Muscle layer of colon (tissue), 2 donors: ENCODE measurements around the gene F2R.
"Not testable (repeated sequence)": the region's sequence is repeated elsewhere in the genome, so short reads cannot be mapped to it uniquely, and the experiment has no call there.

ENCODE experiments used
- H3K27ac ChIP-seq: one replicate; pipeline ENCODE4 v1.7.0; 2013; ENCODE audit warnings: low read depth, mild to moderate bottlenecking, low read length, moderate library complexity
- H3K27me3 ChIP-seq, 2 donors: one replicate each; pipeline ENCODE4 v1.7.0; 2013; ENCODE audit warnings: low read length in 2 of 2, mild to moderate bottlenecking in 2 of 2; ENCODE audit not compliant: insufficient read depth in 2 of 2, control insufficient read depth in 1 of 2
- H3K36me3 ChIP-seq: one replicate; pipeline ENCODE4 v1.7.0; 2013; ENCODE audit warnings: mild to moderate bottlenecking, low read length; ENCODE audit not compliant: insufficient read depth
- H3K4me1 ChIP-seq: one replicate; pipeline ENCODE4 v1.7.0; 2013; ENCODE audit warnings: mild to moderate bottlenecking, low read length; ENCODE audit not compliant: insufficient read depth
- H3K4me3 ChIP-seq, 2 donors: one replicate each; pipeline ENCODE4 v1.7.0; 2013; ENCODE audit warnings: low read length in 2 of 2, low read depth in 1 of 2, mild to moderate bottlenecking in 1 of 2, moderate library complexity in 1 of 2
- H3K9ac ChIP-seq: one replicate; pipeline ENCODE4 v1.7.0; 2013; ENCODE audit warnings: low read length
- H3K9me3 ChIP-seq: one replicate; pipeline ENCODE4 v1.7.0; 2013; ENCODE audit warnings: mild to moderate bottlenecking, low read length
- donor health status: abdominal sarcoma.
- donor health status: Adenocarcinoma of cecum.

F2R gene

DNA sequence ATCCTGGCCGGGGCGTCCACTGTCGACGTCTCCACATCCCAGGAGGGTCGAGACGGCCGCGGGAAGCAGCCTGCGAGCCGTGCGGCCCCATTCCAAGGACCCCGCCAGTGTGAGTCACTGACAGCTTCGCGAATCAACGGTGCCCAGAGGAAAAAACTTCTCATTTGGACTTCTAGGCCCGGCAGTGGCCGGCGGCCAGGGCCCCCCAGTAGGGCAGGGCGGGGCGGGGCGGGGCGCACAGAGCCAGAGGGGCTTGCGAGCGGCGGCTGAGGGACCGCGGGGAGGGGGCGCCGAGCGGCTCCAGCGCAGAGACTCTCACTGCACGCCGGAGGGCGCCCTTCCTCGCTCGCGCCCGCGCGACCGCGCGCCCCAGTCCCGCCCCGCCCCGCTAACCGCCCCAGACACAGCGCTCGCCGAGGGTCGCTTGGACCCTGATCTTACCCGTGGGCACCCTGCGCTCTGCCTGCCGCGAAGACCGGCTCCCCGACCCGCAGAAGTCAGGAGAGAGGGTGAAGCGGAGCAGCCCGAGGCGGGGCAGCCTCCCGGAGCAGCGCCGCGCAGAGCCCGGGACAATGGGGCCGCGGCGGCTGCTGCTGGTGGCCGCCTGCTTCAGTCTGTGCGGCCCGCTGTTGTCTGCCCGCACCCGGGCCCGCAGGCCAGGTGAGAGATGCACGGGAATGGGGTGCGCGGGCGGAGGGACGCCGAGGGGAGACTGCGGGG lies at the start of gene F2R:
Gene F2R, plus strand, starts transcription at position 391 of the 720 bp plus-strand sequence. Its CDS starts 182 bp downstream, at position 573.
- no peak within 1 kb of the TSS for H3K9ac ChIP-seq
- H3K27ac ChIP-seq, result peak within 1 kb of the TSS; percentile 17
- peak within 1 kb of the TSS; percentile 37 to 66 for H3K4me3 ChIP-seq

DNA sequence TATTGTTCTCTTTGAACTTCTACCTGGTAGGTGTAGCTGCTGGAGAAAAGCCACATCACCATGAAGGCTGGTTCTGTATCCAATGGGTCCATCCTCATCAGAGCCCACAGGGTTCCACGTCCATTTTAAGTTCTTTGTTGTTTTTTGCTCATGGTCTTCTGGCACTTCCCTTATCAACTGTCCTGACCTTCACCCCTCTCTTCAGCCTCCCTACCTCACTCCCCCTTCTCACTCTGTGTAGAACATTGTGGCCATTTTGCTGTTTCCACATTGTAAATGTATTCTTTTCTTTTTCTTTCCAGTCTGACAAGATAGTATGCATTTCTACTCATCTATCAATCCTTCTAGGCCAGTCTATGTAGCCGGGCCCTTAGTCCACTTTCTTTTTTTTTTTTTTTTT lies 48.4 kb upstream of the F2R start:
- no peak overlapping the region for H3K4me3 ChIP-seq

More for the DNA sequence above, at the start of gene F2R:
- Histone ChIP-seq H3K9me3 (no peaks in the 10 kb centered on the region), H3K27me3 (peaks cover 8 to 26% of the 10 kb centered on the region in 2 donors), H3K4me1 (peaks cover 7% of the 10 kb centered on the region), H3K36me3 (no peaks in the 10 kb centered on the region)

DNA sequence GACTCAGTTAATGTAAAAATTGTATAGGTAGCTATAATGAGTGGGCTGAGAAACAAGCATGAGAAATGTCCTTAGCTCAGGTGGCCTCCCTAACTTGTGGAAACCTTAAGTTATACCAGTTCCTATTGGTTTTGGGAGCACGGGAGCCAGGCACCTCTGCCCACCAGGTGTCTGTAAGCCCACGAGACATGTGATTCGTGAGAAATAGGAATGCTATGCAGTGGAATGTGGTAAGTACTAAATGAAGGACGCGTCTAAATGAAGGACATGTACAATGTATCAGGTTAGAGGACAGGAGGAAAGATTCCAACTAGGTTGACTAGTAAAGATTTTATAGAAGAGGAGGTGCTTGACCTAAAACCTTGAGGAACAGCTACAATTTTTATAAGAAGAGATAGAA lies 46.7 kb upstream of the F2R start:
- no peaks in the 10 kb centered on the region for H3K9me3 ChIP-seq
- H3K4me1 ChIP-seq, result no peaks in the 10 kb centered on the region
- H3K27ac ChIP-seq, result no peak overlapping the region
- no peaks in the 10 kb centered on the region for H3K27me3 ChIP-seq
- H3K9ac ChIP-seq, result no peak overlapping the region
- no peaks in the 10 kb centered on the region for H3K36me3 ChIP-seq
- H3K4me3 ChIP-seq, result no peak overlapping the region

More for the DNA sequence above, 48.4 kb upstream of the F2R start:
- H3K36me3 ChIP-seq, result no peaks in the 10 kb centered on the region
- no peaks in the 10 kb centered on the region for H3K9me3 ChIP-seq
- no peak overlapping the region for H3K27ac ChIP-seq
- H3K9ac ChIP-seq, result no peak overlapping the region
- H3K27me3 ChIP-seq, result no peaks in the 10 kb centered on the region
- no peaks in the 10 kb centered on the region for H3K4me1 ChIP-seq

DNA sequence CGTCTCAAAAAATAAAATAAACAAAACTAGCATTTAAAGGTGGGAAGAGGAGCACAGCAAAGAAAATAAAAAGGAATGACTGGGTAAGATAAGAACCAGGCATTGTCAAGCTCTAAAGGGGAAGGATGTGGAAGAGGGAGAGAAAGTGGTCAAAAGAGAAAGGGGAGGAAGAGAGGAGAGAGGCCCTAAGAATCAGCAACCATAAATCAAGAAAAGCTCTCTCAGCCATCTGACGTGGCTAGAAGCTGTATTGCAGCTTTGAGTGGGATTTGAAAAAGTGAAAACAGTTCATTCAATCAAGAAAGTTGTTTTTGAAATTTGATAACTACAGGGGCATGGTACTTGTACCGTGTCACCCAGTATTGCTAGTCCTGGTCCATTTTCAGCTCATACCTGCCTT lies 45.4 kb upstream of the F2R start:
- Histone ChIP-seq H3K4me3 (no peak overlapping the region), H3K9me3 (no peaks in the 10 kb centered on the region), H3K36me3 (no peaks in the 10 kb centered on the region), H3K27ac (no peak overlapping the region), H3K9ac (no peak overlapping the region), H3K4me1 (no peaks in the 10 kb centered on the region), H3K27me3 (no peaks in the 10 kb centered on the region)

DNA sequence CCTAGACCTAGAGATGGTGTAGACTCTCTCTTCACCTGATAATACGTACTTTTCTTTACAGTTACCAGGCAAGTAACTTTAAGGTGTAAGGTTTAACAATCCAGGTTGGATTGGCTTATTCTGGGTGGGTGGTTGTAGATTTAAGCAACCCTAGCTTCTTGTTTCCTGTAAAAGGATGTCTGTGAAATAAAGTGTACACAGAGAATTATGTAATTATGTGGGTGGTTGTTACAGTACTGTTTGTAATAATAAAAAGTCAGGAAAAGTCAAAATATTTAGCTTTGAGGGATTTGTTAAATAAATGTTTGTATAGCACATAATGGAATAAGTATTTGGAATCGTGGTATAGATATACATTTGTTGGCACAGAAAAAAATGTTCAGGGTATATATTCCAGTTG lies 43.7 kb upstream of the F2R start:
- H3K4me3 ChIP-seq, result no peak overlapping the region
- no peaks in the 10 kb centered on the region for H3K27me3 ChIP-seq
- H3K9me3 ChIP-seq, result no peaks in the 10 kb centered on the region
- H3K4me1 ChIP-seq, result no peaks in the 10 kb centered on the region
- H3K36me3 ChIP-seq, result no peaks in the 10 kb centered on the region
- no peak overlapping the region for H3K9ac ChIP-seq
- no peak overlapping the region for H3K27ac ChIP-seq

DNA sequence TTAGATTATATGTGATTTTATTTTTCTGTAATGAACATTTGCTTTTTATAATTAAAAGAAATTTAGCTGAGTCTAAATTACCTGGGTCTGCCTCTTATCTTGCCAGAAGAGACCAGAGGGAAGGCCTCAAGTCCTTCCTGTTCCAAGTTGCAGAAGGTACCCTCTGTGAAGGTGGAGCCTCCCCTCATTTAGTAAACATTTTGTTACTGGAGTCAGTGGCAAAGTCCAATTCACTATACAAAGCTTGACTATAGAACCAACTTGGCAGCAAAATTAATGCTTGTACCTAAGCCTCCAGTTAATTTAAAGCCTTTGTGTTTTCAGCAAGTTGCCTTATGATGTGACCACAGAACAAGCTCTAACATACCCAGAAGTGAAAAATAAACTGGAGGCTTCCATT lies 42.8 kb upstream of the F2R start:
- Histone ChIP-seq H3K27ac (no peak overlapping the region), H3K27me3 (no peaks in the 10 kb centered on the region), H3K36me3 (no peaks in the 10 kb centered on the region), H3K4me3 (no peak overlapping the region), H3K9ac (no peak overlapping the region), H3K9me3 (no peaks in the 10 kb centered on the region), H3K4me1 (no peaks in the 10 kb centered on the region)

DNA sequence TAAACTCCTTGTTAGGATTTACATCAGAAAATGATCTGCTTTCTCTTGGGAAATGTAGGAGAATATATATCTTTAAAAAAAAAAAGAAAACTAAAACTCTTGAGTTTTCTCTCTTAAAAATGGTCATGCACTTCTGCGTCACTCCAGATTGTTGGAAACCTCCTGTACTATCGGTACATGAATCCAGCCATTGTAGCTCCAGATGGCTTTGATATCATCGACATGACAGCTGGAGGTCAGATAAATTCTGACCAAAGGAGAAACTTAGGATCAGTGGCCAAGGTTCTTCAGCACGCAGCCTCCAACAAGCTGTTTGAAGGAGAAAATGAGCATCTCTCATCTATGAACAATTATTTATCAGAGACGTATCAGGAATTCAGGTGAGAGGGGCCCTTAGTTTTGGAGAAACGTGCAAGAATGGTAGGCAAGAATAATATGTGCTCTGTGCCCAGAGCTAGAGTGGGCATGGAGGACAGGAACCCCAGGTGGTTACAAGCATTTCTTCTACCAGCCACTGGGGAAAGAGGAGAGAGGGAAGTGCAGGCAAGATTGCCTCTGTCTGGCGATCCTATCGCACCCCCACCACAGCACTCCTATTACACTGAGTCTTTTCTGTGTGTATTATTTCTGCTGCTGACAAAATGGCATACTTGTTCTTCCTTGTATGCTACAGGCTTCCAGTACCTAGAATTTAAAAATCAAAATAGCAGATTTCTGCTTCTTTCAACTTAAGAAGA lies 41.4 kb upstream of the F2R start:
- Histone ChIP-seq H3K9ac (no peak overlapping the region), H3K27ac (no peak overlapping the region), H3K36me3 (no peaks in the 10 kb centered on the region), H3K9me3 (no peaks in the 10 kb centered on the region), H3K4me1 (no peaks in the 10 kb centered on the region), H3K4me3 (no peak overlapping the region), H3K27me3 (no peaks in the 10 kb centered on the region)

DNA sequence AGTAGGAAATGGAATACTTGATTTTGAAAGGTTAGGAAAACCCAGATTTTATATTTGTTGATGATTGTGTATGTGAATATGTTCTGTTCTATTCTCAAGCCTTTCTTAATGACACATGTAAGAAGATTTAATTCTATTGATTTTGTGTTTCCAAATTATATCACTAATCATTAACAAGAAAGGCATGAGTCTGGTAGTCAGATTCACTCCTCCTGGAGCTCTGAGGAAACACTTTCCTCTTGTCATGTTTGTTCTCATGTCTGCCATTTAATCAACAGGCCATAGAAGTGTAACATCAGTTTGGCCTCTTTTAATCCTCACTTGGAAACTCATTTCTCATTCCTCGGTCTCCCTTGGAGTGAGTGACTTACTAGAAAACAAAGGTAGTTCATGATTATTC lies 40.6 kb upstream of the F2R start:
- Histone ChIP-seq H3K9ac (no peak overlapping the region), H3K27ac (no peak overlapping the region), H3K27me3 (no peaks in the 10 kb centered on the region), H3K4me1 (no peaks in the 10 kb centered on the region), H3K9me3 (no peaks in the 10 kb centered on the region), H3K36me3 (no peaks in the 10 kb centered on the region), H3K4me3 (no peak overlapping the region)

DNA sequence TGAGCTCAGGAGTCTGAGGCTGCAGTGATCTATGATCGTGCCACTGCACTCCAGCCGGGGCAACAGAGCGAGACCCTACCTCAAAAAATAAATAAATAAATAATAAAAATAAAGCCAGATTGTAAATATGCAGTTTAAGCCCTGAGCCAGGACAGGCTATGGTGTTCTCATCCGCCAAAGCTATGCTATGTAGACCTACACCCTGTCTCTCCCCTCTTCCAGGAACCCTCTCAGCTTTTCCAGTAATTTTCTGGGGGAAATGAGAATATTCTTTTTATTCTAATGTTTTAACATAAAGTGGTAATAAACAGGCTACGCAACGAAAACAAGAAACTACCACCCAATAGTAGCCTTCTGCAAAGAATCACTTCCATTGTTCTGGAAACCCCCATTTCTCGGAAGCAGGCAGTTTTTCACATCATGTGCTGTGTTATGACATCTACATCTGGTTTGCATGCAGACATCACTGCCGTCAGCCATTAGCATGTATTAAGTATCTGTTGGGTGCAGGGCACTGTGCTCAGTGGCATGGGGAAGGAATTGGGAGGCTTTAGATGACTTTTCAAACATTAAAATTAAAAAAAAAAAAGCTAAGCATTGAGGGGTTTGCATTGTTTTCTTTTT lies 38.0 kb upstream of the F2R start:
- no peaks in the 10 kb centered on the region for H3K36me3 ChIP-seq
- no peak overlapping the region for H3K4me3 ChIP-seq
- no peak overlapping the region for H3K9ac ChIP-seq
- H3K27ac ChIP-seq, result no peak overlapping the region
- no peaks in the 10 kb centered on the region for H3K27me3 ChIP-seq
- H3K4me1 ChIP-seq, result no peaks in the 10 kb centered on the region
- H3K9me3 ChIP-seq, result no peaks in the 10 kb centered on the region

DNA sequence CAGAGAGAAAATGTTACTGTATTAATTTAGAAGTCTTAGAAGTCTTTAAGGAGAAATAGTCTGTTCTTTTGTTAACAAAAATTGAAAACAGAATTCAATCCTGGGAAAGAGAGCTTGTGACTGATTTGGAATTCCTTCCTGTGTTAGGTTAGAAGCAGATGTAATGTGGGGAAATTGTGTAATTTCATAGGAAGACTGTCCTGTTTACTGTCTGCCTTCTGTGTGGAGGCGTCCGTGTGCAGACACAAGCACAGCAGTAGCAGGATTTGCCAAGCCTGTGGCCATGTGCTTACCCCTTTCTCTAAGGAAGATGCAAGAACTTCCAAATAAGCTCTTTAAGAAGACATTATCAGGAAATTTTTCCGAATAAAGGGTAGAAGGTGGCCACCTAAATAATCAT lies 36.7 kb upstream of the F2R start:
- Histone ChIP-seq H3K27ac (no peak overlapping the region), H3K27me3 (no peaks in the 10 kb centered on the region), H3K36me3 (no peaks in the 10 kb centered on the region), H3K9me3 (no peaks in the 10 kb centered on the region), H3K9ac (no peak overlapping the region), H3K4me1 (no peaks in the 10 kb centered on the region), H3K4me3 (no peak overlapping the region)

DNA sequence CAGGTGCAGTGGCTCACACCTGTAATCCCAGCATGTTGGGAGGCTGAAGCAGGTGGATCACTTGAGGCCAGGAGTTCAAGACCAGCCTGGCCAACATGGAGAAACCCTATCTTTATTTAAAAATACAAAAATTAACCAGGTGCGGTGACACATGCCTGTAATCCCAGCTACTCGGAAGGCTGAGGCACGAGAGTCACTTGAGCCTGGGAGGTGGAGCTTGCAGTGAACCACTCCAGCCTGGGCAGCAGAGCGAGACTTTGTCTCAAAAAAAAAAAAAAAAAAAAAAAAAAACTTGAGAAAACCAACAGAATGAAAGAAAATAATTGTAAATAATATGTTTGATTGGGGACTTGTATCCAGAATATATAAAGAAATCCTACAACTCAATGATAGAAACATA lies 35.1 kb upstream of the F2R start:
- not testable (repeated sequence) for H3K9me3 ChIP-seq, H3K9ac ChIP-seq, H3K27me3 ChIP-seq, H3K27ac ChIP-seq, H3K36me3 ChIP-seq, H3K4me3 ChIP-seq, H3K4me1 ChIP-seq
